HG03342 (cell line): ENCODE data around the gene TCF3.

ENCODE experiments used
- ATAC-seq: cut with Tn5 transposase; IDR thresholded peaks from one replicate; pipeline ENCODE4 v1.9.1; 2021; ENCODE audit warnings: mild to moderate bottlenecking, moderate library complexity; ENCODE audit not compliant: unreplicated experiment

The TCF3 gene

GRCh38 chr19:1631557-1632100, 20.8 kb downstream of the TCF3 start:
- no peak for ATAC-seq

DNA sequence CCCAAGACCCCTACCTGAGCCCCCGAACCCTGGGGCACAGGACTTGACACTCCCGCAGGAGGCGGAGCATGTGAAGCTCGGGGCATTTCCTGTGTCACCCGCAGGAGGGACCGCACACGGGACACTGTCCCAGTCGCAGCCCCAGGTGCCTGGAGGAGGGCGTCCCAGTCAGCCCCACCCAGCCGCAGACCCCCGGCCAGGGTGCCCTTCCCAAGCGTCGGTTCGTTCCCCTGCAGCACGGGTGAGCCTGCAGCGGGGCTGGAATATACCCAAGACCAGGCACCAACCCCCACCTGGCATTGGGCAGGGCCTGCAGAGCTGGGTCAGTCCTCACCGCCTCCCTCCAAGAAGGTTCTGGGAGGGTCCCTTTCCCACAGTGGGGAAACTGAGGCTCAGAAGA, 21.6 kb downstream of the TCF3 start:
- ATAC-seq = no peak

- ATAC-seq = no peak
These were observed 22.4 kb downstream of the TCF3 start for GRCh38 chr19:1630012-1630411.

DNA sequence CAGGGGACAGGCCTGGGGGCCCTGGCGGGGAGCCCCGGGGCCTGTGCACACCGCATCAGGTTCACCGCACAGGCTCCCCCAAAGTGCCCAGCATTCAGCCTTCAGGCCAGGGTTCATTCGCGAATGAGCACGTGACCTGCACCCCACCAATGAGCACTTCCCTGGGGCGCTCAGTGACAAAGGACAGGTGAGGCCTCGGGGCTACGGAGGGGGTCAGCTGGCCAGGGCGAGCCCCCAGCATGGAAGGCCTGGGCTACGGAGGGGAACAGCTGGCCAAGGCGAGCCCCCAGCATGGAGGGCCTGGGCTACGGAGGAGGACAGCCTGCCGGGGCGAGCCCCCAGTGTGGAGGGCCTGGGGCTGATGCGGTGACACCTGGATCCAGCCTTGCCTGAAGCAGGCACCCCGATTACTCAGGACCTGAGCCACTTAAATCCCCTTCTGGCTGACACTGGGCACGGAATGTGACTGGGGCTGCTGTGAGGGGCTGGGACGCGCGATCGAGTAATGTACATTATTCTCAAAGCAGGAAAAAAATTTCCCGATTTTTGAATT, 23.1 kb downstream of the TCF3 start:
- ATAC-seq = no peak

- ATAC-seq = no peak
These were observed 25.2 kb downstream of the TCF3 start for GRCh38 chr19:1627194-1627593.

DNA sequence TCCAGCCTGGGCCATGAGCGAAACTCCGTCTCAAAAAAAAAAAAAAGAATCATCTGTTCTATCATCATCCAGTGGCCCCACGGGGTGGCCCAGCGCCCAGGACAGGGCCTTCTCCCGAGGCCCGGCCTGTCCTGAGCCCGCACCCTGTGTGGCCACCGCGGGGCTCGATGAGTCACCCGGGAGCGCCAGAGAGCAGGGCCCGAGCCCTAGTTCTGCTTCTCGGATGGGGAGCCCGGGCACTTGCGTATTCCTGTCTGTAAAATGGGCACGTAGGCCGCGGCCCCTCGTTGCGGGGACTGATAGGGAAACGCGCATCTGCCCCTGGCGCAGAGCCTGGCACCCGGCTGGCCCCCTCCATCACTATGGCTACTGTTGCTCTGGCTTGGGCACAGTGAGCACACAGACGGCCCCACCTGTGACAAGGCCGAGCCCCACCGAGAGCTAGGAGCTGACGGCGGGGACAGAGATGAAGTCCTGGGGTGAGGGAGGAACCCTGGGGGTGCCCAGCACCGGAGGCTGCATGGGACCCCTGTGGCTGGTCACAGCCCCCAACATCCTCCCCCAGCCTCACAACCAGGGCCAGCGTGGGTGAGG, 25.9 kb downstream of the TCF3 start:
- ATAC-seq = no peak

- no peak for ATAC-seq
These were observed 28.0 kb downstream of the TCF3 start for GRCh38 chr19:1624458-1624857.

DNA sequence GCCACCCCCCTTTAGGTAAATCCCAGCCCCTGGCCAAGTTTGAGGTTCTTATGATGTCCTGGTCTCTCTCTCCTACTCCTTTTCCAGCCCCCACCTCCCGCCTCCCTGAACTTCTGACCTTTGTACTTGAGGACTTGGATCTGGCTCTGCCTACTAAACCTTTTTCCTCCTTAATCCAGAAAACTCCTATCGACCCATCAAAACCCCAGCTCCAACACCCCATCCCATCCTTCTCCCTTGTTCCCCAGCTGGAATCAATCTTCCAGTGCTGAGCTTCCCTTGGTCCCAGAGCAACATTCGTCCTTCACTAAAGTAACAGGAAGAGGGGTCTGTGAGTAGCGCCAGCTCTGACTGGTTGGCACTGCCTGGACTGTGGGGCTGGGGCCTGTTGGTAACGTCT, 29.9 kb downstream of the TCF3 start:
- ATAC-seq = no peak

DNA sequence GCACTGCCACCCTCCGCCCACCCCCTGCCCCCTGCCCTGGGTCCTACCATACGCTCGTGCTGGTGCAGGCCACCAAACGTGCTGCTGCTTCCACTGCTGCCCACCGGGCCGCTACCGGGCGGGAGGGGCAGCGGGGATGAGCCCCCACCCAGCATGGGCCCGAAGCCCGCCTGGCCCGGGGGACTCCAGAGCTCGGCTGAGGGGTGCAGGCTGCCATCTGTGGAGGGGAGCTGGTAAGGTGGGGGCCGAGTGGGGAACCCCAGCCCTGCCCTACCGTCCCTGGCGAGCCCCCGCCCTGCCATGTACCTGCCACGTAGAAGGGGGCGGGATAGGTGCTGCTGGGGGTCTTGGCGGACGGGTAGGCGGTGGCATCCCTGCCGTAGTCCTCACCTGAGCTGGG, 30.4 kb downstream of the TCF3 start:
- no peak for ATAC-seq

DNA sequence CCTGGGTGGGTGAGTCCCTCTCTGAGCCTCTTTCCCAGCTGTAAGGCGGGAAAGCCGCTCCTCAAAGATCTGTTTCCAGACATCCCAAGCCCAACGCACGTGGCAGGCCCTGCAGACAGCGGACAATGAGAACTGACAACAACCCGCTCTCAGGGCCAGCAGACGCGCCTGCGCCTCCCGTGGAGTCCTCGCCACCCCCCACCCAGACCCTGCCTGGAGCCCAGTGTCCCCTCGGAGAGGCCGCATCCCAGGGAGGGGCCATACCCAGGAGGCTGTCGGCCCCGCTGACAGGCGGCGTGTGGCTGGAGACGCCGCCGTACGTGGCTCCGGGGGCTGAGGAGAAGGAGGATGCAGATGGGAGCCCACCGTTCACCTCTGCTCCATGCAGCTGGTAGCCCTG, 30.8 kb downstream of the TCF3 start:
- no peak for ATAC-seq

DNA sequence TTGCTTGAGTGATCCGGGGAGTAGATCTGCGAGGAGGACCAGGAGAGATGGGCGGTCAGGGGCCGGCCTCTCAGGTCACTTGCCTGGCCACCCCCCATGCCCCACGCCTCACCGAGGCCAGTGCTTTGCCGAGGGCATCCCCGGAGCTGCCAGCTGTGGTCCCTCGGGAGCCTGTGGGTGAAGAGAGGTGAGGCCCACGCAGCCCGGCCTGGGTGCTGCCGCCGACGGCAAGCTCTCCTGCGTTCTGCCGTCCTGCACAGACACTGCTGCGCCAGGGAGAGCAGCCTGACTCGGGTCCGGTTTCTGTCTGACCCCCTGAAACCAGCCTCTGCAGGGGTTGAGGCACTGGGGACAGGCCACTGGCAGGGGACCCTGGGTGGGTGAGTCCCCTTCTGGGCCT, 31.4 kb downstream of the TCF3 start:
- no peak for ATAC-seq

GRCh38 chr19:1620502-1620901, 31.9 kb downstream of the TCF3 start:
- no peak for ATAC-seq

DNA sequence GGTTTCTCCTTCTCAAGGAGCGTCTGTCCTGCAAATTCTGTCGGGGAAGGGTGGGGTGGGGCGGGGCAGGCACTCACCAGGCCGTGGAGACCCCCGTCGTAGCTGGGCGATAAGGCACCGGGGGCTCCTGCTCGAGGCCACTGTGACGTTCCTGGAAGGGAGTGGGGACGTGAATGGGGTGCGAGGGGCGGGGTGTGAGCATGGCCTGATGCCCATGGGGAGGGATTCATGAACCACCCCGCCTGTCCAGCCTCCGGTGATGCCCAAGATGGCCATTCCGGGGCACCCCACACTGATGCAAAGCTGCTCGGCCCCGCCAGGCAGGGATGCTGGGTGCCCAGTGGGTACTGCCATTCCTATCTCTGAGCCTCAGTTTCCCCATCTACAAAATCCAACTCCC, 32.7 kb downstream of the TCF3 start:
- no peak for ATAC-seq

DNA sequence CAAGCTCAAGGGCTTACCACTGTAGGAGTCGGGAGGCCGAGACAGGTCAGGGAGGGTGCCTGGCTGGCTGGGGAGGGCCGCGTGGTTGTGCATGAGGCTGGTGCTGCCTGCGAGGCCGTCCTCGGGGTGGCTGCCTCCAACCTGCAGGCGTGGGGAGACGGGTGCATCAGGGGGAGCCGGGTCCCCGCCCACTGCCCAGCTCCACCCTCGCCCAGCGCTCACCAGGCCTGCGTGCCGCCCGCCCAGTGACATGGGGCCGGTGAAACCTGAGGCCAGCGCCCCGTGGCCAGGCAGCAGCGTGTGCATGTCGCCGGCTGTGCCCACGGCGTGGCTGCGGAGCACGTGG, 33.3 kb downstream of the TCF3 start:
- ATAC-seq = no peak

- ATAC-seq = no peak
These were observed 34.0 kb downstream of the TCF3 start for GRCh38 chr19:1618157-1619093.

DNA sequence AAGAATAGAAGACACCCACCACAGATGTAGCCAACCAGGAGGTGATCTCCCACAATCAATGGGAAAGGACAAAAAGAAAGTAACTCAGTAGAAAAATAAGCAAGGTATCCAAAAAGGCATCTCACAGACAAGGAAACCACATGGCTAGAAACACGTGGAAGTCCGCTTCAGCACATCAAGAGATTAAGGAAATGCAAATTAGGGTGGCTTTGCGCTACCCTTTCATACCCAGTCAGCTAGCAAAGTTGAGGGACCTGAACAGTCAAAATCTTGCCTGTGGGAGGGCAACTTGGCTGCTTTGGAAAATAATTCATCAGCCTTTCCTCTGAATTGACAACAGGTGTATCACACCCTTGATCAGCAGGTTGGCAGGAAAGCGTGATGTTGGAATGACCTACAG, 35.5 kb downstream of the TCF3 start:
- no peak for ATAC-seq

GRCh38 chr19:1616396-1616795, 36.0 kb downstream of the TCF3 start:
- no peak for ATAC-seq

- no peak for ATAC-seq
These were observed 37.2 kb downstream of the TCF3 start for GRCh38 chr19:1615156-1615765.

DNA sequence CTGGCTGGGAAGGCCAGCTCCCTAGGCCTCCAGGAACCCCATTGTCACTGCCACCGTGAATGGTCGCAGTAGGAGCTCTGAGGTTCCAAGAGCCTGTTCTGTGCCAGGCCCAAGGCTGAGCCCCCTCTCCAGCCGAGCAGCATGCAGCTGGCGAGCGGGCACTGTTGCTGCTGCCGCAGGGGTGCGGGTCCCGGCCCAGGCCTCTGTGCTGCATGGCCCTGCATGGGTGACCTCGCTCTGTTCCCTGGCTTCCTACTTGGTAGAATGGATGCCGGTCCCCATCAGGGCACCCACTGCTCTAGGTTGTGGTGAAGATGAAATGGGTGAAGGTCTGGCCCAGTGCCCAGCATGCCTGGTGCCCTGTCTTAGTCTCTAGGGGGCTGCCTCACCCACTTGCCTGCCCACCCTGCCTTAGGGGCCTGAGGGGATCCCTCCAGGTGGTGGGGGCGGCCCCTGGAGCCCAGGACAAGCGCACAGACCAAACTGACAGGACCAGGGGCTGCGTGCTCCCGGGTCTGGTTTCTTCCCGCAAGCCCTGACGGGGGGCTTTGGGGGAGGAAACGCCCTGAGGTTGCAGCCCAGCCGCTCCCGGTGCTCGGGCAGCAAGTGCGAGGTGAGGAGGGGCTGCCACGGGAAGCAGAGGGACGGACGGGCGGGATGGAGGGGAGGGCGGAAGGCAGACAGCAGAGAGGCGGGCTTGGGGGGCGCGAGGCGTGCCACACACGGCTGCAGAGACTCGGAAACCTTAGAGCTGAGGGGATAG, 38.4 kb downstream of the TCF3 start:
- ATAC-seq = no peak

GRCh38 chr19:1613146-1613545, 39.3 kb downstream of the TCF3 start:
- no peak for ATAC-seq
